Astrocyte (in vitro differentiated cells and primary cell): ENCODE measurements around the gene MYH7B.

Experiments
- EZH2 ChIP-seq: IDR thresholded peaks from 2 replicates; pipeline ENCODE4 v1.6.1; 2012; ENCODE audit warnings: mild to moderate bottlenecking, low read length, inconsistent platforms; ENCODE audit not compliant: insufficient read depth
- TF ChIP-seq, protein P1 (sequence below): IDR thresholded peaks from 2 replicates; pipeline ENCODE4 v1.5.1; 2011; ENCODE audit warnings: low read depth, mild to moderate bottlenecking, inconsistent platforms, low read length, moderate library complexity; ENCODE audit not compliant: insufficient read depth

DNA sequence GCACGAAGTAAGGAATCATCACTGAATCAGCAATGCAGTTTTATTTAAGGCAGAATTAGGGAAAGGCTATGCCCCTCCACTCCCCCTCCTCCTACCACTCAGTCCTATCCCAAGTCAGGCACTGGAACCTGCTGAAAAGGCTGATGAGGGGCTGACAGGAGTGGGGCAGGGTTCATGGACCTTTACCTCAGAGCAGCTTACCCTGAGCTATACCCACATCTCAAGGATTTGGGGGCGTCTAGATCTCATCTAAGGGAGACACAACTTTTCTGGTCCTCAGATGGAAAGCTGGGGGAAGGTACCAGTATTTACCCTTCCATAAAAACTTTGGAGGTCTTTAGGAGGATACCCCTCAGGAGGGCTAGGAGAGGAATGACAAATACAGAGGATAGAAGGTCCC lies 27.3 kb upstream of the MYH7B start:
- TF ChIP-seq EZH2 = no peak
- TF ChIP-seq, protein P1, sequence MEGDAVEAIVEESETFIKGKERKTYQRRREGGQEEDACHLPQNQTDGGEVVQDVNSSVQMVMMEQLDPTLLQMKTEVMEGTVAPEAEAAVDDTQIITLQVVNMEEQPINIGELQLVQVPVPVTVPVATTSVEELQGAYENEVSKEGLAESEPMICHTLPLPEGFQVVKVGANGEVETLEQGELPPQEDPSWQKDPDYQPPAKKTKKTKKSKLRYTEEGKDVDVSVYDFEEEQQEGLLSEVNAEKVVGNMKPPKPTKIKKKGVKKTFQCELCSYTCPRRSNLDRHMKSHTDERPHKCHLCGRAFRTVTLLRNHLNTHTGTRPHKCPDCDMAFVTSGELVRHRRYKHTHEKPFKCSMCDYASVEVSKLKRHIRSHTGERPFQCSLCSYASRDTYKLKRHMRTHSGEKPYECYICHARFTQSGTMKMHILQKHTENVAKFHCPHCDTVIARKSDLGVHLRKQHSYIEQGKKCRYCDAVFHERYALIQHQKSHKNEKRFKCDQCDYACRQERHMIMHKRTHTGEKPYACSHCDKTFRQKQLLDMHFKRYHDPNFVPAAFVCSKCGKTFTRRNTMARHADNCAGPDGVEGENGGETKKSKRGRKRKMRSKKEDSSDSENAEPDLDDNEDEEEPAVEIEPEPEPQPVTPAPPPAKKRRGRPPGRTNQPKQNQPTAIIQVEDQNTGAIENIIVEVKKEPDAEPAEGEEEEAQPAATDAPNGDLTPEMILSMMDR = no peak
